HG02610 (cell line): ENCODE data around the gene ENDOU.

Source experiments
- ATAC-seq: cut with Tn5 transposase; IDR thresholded peaks from one replicate; pipeline ENCODE4 v1.9.1; 2021; ENCODE audit warnings: mild to moderate bottlenecking, moderate library complexity; ENCODE audit not compliant: unreplicated experiment

ENDOU gene

DNA sequence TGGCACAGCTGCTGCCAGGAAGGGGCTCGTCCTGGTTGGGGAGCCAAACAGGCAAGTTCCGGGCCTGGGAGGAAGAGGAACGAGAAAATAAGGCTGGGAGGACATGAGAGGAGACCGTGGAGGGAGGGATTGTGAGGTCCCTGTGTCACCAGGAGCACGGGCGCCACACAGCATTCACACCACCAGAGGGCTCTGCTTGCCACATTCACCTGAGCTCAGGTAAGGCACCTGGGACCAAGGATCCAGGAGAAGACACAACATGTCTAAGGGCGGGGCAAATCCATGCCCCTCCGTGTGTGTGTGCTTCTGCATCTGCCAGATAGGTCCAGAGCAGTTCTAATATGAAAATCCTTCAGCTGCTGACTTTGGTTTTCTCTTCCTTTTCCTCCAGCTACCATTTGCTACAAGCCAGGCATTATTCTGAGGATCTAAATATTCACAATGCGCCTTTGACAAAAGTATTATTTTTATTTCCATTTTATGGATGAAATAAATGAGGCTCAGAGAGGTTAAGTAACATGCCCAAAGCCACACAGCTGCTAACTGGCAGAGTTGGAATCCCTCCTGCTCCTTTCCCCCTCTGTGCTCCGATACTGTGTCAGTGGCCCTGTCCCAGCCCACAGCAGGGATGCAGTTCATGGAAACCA is 18.8 kb upstream of the ENDOU start:
- ATAC-seq, result no peak

DNA sequence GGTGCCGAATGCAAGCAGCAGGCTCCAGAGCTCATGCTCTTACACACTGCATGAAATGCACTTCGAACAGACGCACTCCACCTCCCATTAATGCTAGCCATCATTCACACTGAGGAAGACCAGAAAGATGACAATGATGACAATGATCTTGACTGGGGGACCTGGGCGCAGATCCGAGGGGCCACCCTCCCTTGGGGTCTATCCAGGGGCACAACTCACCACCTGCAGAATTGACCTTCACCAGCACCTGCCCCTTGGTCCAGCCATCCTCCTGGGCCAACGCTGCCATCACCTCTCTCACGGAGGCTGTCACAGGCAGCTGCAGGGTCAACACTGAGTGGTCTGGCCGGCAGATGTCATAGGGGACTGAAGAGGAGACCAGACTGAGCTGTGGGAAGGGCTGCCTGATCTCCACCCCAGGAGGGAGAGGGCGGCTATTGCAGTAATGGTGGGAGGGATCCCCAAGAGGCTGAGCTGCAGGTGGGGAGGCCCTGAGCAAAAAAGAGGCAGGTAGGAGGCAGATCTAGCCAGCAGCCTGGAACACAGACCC is 18.1 kb upstream of the ENDOU start:
- no peak for ATAC-seq

DNA sequence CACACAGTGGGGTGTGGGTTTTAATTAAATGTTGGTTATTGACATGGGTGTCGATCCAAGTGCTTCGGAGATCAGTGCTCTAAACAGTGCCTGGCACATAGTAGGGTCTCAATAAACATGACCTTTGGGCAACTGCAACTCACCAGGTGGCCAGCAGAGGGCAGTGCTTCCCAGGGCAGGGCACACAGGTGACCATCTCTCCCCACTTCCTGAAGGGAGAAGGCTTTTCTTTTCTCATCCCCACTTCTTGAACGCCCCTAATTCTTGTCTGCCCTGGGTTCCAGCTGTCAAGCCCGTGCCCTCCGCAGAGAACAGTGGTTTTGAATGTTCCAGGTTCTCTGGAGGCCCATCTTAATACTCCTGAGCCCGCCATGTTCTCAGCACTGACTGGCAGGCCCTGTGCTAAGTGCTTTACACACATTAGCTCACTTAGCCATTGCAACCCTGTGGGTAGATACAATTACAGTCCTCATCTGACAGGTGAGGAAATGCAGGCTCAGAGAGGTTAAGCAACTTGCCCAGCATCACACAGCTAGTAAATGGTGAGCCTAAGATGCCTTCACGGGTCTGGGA is 17.0 kb upstream of the ENDOU start:
- ATAC-seq, result no peak

DNA sequence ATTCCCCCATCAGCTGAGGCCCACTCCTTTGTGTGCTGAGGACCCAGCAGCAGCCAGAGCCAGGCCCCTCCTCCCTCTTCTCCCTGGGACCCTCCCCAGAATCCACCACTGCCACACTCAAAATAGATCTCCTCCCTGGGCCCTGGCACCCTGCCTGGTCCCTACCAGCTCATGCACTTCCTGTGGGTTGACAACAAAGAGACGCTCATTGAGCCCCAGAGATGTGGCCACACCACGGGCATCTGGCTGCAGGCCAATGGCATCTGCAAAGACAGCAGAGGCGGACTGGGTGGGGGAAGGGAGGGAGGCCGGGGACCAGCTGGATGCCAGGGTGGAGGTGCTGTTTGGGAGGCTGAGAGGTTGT is 16.0 kb upstream of the ENDOU start:
- no peak for ATAC-seq

DNA sequence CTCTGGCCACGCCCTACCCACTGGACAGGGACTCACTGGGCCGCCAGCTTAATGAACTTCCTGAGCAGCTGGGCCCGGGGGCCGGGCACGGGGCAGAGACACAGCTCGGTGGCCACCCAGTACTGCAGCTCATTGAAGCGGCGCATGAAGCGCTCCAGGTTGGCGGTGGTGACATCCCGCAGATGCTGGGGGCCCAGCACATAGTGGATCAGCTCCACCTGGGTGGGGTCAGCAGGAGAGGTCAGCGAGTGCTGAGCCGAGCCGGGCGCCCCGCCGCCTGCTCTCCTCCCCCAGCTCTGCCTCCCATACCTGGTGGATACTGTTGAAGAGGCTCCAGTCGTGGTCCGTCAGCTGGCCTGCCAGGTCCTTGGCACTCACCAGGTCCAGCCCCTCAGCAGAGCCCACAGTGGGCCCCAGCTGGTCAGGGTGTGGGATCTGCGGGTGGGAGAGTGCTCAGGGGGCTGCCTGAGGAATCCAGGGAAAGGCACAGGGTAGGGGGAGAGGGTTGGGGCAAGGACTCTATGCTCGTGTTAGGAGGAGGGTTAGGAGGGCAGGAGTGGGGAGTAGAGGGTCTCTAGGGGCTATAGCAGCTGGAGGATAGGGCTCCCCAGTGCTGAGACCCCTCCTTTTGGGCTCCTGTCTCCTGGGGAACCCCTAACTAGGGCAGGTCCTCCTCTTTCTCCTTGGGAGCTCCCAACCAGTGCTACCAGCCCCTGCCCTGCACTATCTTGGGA is 15.5 kb upstream of the ENDOU start:
- ATAC-seq, result no peak

DNA sequence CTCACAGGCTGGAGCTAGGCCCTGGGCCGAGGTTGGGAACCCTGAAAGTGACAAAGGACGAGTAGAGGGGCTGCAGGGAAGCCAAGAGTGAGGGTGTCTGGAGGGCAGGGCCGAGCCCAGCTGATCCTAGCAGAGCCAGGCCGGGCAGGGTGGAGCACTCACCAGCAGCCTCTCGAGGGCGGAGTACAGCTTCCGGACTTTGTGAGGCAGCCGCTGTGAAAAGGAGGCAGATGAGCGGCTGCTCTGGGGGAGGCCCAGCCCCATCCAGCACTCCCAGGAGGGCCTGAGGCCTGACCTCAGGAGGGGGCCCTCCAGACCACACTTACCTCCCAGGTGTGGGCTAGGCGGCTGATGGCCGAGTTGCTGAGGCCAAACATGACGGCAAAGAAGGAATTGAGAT is 14.7 kb upstream of the ENDOU start:
- ATAC-seq, result peak; percentile 65

DNA sequence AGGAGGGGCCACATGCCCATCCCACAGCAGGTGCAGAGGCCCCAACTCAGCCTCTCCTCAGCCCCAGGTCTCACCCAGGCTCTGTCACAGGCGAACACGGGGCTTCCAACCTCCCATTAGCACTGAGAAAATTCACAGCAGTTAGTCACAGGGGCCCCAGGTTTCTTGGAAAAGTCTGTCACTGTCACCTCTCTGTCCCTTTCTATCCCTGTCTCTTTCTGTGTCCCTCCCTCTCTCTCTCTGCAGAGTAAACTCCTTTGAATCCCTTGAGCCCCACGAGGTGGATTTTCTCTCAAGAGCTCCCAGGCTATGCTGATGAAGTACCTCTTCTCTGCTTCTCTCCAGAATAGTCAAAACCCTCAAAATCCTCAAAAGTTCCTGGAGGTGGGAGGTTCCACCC is 14.0 kb upstream of the ENDOU start:
- ATAC-seq, result no peak

DNA sequence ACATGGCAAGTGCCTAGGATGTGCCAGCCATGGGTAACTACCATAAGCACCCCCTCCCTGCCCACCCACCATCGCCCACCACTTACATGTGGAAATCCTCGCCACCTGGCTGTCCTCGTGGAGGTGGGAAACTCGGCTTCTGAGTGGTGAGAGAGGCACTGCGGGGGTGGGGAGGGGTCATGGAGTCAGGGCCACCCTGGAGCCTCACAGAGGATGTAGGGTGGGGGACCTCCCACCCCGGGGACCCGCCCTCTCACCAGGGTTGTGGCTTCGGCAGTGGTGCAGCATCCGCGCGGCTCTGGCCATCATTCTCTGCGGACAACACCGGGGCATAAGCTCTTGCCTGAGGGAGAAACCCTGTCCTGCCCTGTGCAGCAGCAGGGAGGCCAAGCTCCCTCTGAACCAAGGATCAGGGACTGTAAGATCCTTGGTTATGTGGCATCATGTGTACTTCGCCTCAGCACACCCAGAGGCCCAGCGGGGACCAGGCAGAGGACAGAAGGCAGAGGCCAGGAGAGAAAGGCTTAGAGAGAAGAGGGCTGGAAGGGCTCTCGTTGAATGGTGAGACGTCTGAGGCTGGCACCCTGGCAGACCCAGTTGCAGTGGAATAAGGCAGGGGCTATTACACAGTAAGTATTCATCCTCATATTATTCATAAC is 12.8 kb upstream of the ENDOU start:
- ATAC-seq, result no peak

DNA sequence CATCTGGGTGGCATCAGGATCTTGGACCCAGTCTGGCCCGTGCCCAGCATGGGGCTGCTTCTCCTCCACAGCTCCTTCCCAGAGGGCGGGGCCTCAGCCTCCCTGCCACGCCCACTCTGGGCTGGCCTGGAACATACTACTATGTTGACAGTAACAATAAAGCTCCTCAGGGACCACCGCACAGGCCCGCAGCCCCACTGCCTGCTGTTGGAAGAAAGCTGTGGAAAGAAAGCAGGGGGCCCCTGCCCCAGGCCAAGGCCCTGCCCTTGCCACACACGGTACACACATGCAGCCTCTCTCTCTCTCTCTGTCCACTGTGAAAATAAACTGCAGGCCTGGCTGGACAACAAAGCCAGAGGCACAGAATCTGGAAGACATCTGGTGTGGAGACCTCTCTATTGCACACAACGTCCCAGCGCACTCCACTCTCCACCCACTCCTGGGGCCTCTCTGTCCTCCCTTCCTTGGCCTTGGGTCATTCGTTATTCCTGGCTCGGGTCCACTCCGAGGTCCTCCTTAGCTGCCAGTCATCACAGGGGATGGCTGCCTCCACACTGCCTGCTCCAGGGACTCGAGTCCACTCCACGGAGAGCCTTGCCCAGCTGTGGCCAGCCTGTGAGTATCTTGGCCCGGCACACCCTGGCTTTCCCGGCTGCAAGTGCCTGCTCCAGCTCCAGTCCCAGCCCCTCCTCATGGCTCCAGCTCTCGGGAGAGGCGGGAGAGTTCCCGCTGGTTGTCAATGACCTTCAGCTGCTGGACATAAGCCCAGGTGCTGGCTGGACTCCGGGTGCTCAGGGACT is 11.8 kb upstream of the ENDOU start:
- ATAC-seq, result no peak

DNA sequence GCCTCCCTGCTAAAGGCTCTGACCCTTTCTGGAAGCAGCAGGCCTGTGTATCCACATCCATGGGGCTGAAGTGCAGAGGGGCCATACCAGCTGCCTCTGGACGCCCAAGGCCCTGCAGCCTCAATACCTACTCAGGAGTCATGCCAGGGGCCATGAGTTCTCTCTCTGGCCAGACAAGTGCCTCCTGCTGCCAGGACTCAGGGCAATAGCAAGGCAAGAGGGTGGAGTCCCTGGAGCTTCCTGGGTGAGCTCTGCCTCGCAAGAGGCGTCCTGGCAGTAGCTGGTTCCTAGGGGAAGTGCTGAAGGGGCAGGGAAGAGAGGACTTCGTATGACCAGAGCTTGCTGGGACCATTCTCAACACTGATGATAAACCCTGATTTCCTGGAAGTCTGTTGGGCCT is 10.9 kb upstream of the ENDOU start:
- no peak for ATAC-seq

DNA sequence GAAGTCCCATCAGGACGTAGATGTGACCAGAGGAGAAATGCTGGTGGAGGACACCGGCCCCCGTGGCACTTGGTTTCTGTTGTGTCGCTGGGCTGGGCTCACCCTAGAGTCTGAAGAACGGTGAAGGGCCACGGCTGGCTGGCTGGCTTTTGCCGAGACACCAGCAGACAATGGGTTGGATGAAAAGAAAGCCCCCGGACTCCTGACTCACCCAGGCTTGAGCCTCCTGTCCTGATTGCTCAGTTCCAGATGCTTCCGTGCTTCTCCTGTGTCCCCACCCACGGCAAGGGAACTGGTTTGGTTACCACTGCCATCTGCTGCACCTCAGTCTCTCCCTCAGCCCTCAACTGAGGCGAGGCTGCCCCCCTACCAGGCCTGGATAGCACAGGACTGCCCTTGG is 10.4 kb upstream of the ENDOU start:
- no peak for ATAC-seq

DNA sequence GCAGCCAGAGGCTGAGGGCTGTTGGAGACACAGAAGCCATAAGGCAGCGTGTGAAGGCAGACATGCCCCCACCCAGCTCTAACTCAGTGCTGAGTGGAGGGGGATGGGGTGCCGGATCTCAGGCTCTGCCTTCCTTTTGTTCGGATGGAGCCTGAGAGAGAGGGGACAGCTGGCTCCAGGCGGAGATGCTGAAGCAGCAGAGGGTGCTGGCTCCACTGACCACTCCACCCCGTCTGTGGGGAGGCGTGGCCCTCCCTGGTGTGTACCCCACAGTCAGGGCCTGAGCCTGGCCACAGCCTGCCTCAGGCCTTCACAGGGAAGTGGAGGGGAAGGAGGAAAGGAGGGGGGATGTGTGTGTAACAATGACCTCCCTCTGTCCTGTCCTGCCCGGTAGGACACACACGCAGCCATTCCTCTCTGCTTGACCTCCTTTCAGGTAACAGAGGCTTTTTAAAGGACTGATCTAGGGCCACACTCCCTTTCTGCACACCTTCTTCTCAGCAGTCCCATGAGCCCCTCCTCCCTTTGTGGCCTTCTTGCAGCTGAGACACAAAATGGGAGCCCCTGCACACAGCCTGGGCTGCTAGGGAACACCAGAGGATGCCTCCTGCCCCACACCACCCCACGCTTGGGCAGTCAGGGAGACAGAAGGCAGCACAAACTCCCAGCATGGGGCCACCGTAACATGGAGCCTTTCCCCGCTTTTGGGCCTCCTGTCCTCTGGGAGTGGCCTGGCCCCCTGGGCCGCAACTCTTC is 9.6 kb upstream of the ENDOU start:
- no peak for ATAC-seq

DNA sequence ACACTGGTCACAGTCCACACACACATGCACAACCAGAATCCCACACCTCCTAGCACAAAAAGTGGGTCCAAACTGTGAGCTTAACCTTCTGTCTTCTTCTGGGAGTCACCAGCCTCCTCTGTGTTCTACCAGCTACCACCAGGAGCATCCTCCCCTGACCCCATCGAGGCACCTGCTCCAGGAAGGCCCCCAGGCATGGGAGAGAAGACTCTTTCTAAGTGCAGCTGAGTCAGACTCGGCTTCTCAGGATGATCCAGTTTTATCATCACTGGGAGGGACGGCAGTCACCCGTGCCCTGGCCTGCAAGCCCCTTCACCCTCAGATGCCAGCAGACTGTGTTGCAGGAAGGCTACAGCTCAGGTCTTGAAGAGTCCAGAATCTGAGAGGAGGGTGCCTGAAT is 7.9 kb upstream of the ENDOU start:
- ATAC-seq, result no peak

DNA sequence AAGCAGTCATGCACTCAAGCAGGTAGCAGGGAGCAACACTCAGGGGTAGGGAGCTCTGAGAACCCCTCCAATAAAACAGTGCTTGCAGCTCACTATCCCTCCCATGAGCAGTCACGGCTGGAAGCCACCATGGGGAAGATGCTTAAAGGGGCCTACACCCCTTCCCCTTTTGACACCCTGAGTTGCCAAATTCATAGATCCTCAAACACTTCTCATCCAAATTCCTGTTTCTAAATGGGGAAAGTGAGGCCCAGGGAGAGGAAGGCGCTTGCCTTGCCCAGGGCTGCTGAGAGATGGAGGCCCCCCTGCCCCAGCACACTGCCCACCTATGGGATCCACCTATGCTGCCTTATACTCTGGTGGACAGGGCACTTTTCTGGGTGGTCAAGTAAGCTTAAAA is 7.2 kb upstream of the ENDOU start:
- no peak for ATAC-seq

DNA sequence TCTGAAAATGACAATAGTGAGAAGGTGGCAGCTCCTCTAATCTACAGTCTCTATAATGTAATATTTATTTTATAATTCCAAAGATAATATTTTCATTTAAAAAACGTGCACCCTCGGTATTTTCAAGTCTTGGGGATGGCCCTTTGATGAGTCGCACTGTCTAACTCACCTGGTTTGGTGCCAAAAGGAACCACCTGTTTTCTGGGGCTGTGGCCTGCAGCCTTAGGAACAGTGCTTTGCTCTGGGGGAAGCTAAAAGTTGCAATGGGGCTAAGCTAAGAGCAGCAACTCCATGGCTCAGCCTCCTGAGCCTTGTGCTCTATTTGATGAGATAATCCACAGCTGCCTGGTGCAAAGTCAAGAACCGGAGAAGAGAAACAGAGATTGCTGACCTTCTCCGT is 6.4 kb upstream of the ENDOU start:
- no peak for ATAC-seq

DNA sequence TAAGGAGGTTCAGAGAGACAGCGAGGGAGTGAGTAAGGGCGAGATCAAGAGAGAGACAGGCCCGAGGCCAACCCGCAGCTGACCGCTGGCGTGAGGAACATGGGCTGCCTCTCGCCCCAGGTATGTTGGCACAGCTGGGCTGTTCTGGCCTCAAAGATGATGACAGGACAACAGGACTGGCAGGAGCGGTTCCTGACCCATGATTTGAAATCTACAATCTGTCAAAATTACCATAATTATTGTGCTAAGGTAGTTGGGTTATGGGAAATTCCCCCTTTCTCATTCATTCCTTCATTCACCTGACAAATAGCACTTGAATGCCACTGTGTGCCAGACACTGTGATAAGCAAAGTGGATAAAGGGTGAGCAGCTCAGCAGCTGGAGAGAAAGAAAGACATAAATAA is 5.1 kb upstream of the ENDOU start:
- no peak for ATAC-seq

DNA sequence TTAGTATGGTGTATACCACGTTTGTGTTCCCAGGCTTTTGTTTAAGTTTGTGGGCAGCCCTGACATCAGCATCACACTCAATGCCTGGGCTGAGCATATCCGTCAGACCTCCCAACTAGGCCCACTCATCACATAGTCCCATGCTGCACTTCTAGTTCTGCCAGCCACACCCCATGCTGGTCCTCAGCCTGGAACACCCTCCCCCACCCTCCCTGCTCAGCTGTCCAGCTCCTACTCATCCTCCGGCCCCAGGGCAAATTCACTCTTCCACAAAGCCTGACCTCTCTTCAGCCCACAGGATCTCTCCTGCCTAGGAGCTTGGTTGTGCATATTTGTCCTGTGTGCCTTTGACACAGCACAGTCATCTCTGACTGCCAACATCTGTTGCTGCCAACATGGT is 3.9 kb upstream of the ENDOU start:
- no peak for ATAC-seq

DNA sequence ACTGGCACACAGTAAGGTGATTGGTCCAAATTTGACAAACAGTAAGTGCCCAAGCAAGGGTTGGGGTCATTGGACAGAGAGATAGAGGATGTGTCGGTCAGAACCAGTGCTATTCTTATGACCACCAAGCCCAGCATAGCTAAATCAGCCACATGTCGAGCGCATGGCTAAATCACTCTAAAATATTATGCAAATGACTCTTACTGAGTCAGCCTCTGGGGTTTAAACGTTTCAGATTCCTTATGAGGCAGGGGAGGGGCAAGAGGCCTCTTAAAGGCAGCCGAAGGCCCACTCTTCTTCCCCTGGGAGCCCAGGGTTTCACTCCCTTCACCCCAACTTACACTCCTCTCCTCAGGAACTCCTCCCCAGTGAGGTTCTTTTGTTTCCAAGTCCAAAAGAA is 603 bp upstream of the ENDOU start:
- peak; percentile 94 for ATAC-seq

DNA sequence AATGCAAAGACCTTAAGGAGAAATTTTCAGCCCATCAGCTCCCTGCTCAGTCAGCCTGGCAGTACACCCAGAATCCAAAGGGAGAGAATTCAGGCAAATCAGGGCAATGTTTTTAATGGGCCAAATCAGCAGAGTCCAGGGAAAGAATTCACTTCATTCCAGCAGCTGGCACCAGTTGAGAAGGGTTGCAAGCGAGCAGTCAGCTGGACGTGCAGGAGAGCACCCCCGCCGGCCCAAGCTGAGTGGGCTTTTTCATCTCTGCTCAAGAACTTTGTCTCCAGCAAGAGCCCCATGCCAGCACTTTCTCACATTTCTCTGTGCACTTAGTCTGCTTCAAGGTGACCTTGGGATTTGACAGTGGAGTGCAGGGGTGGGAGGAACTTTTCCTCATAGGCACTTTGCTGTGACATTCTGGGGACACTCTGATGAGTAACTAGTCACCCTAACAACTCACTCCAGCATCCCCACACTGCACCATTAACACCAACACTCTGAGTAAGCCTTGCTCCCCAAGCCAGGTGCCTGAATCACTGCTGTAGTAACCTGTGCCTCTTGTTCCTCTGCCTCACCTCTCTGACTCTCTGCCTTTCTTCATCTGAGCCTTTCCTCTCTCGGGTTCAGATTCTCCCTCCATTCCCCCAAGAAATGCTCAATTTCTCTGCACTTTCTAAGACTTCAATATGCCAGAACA is 2.2 kb downstream of the ENDOU start:
- ATAC-seq, result no peak
